A673 (cell line): ENCODE data around the gene FBXL7. TPM values are rescaled to one million over a fixed set of nuclear protein-coding genes. Genes with fewer than 3 reads are reported as not detected.

Source experiments
- BruUV-seq: library from RNA; stranded (reverse); fragments of 400-500 nt; replicated peaks from 2 replicates; lab custom pipeline; 2021; lab: Mats Ljungman, UMichigan
- CTCF ChIA-PET: fragments of 300-600 bp; sonication (Branson Sonifier 250); formaldehyde crosslinking; loops from one replicate; lab custom pipeline; 2022; ENCODE audit warnings: antibody characterized with exemption; lab: Charles Lee
- POLR2A ChIA-PET: fragments of 300-600 bp; sonication (Branson Sonifier 250); formaldehyde crosslinking; loops from one replicate; lab custom pipeline; 2022; ENCODE audit warnings: antibody characterized with exemption; ENCODE audit not compliant: low non-redundant PET; lab: Charles Lee
- DNase-seq: peaks from one replicate; pipeline ENCODE4 v3.0.0-alpha.2; 2015; ENCODE audit warnings: low spot score
- H3K27ac ChIP-seq: fragments of 200-600 bp; sonication (generic); 2 replicates; pipeline ENCODE4 v1.5.1; 2016; ENCODE audit warnings: mixed run types, low read depth, mild to moderate bottlenecking, mixed read lengths, antibody characterized with exemption, low read length; ENCODE audit not compliant: poor library complexity, severe bottlenecking
- H3K27me3 ChIP-seq: fragments of 200-600 bp; sonication (generic); replicated peaks from 2 replicates; pipeline ENCODE4 v1.6.1; 2017; ENCODE audit warnings: mixed run types, low read depth, mild to moderate bottlenecking, mixed read lengths, antibody characterized with exemption, low read length; ENCODE audit not compliant: insufficient read depth, poor library complexity
- H3K36me3 ChIP-seq: fragments of 200-600 bp; sonication (generic); 2 replicates; pipeline ENCODE4 v1.6.1; 2016; ENCODE audit warnings: mixed run types, mild to moderate bottlenecking, mixed read lengths, antibody characterized with exemption, low read length; ENCODE audit not compliant: insufficient read depth, poor library complexity, severe bottlenecking
- H3K4me1 ChIP-seq: fragments of 200-600 bp; sonication (generic); 2 replicates; pipeline ENCODE4 v1.6.1; 2017; ENCODE audit warnings: mixed run types, mild to moderate bottlenecking, mixed read lengths, antibody characterized with exemption, low read length; ENCODE audit not compliant: insufficient read depth, poor library complexity, severe bottlenecking
- H3K4me3 ChIP-seq: fragments of 200-600 bp; sonication (generic); 2 replicates; pipeline ENCODE4 v1.5.1; 2016; ENCODE audit warnings: low read depth, mixed run types, mild to moderate bottlenecking, mixed read lengths, low read length; ENCODE audit not compliant: poor library complexity, severe bottlenecking
- H3K9me3 ChIP-seq: fragments of 200-600 bp; sonication (generic); 2 replicates; pipeline ENCODE4 v1.6.1; 2016; ENCODE audit warnings: mixed run types, low read depth, mild to moderate bottlenecking, mixed read lengths, antibody characterized with exemption, low read length; ENCODE audit not compliant: poor library complexity, severe bottlenecking
- EZH2 ChIP-seq: fragments of 200-600 bp; sonication (generic); IDR thresholded peaks from 2 replicates; pipeline ENCODE4 v1.6.1; 2017; ENCODE audit warnings: borderline replicate concordance, low read depth, mild to moderate bottlenecking, mixed read lengths, antibody characterized with exemption, low read length; ENCODE audit not compliant: poor library complexity, severe bottlenecking
- intact Hi-C: fragments of 100-400 bp; cut with micrococcal nuclease; formaldehyde crosslinking; loops from one replicate; pipeline ENCODE4 v1.10.0; 2022; ENCODE audit not compliant: unreplicated experiment
- total RNA-seq: library from RNA; stranded (reverse); gene quantifications from 2 replicates; pipeline ENCODE4 v1.2.3, GENCODE V29; 2021
- TF ChIP-seq, protein P1 (sequence below): fragments of 300-800, 200-600 bp; sonication (generic); conservative IDR thresholded peaks from 2 replicates; pipeline ENCODE4 v1.5.1; 2017; ENCODE audit warnings: low read depth, mild to moderate bottlenecking, antibody characterized with exemption, low read length, moderate library complexity, mixed read lengths

FBXL7 gene
- total RNA-seq, 1 experiment from 2014 or later: 5.9 TPM

DNA sequence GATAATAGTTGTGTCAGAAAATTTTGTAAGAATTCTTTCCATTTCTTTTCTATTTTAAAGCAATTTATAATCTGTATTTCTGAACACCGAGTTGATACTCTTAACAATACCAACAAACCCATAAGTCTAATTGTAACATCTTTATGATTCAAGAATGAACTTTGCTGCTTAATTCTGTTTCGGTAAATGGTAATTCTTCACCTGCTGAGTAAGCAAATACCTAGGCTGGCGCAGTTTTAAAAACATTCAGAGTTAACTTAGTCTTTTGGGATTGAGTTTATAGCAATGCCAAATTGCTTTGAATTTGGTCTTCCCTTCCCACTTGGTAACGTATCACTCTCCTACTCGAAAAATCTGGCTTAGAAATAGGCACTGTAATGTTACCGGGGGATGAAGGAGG, 456.6 kb downstream of the FBXL7 start:
- Histone ChIP-seq H3K27me3 (no peaks in the 10 kb centered on the region), H3K4me3 (no peak overlapping the region), H3K4me1 (no peaks in the 10 kb centered on the region), H3K27ac (no peak overlapping the region), H3K36me3 (no peaks in the 10 kb centered on the region), H3K9me3 (no peaks in the 10 kb centered on the region)
- intact Hi-C loops: no loop called here
- POLR2A ChIA-PET: no interaction called here
- CTCF ChIA-PET: no interaction called here
- DNase-seq: no peak
- BruUV-seq: no TSS peak
- TF ChIP-seq, protein P1, sequence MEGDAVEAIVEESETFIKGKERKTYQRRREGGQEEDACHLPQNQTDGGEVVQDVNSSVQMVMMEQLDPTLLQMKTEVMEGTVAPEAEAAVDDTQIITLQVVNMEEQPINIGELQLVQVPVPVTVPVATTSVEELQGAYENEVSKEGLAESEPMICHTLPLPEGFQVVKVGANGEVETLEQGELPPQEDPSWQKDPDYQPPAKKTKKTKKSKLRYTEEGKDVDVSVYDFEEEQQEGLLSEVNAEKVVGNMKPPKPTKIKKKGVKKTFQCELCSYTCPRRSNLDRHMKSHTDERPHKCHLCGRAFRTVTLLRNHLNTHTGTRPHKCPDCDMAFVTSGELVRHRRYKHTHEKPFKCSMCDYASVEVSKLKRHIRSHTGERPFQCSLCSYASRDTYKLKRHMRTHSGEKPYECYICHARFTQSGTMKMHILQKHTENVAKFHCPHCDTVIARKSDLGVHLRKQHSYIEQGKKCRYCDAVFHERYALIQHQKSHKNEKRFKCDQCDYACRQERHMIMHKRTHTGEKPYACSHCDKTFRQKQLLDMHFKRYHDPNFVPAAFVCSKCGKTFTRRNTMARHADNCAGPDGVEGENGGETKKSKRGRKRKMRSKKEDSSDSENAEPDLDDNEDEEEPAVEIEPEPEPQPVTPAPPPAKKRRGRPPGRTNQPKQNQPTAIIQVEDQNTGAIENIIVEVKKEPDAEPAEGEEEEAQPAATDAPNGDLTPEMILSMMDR: no peak

DNA sequence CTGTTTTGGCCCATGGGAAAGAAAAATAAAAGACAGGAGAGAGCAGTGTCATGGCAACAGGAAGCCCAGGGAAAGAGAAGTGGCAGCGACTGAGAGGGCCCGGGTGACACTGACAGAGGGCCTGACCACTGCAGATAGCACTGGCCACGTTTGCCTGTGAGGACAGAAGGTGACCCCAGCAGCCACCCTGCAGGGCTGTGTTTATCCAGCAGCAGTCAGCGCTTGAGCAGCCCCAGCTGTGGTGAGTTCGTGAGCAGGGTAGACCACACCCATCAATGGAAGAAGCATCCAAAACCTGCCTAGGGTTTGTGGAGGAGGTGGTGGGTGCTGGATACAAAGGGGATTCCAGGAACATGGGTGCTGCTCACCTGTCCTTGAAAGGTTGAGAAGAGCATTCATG, 457.1 kb downstream of the FBXL7 start:
- CTCF ChIA-PET: no interaction called here

DNA sequence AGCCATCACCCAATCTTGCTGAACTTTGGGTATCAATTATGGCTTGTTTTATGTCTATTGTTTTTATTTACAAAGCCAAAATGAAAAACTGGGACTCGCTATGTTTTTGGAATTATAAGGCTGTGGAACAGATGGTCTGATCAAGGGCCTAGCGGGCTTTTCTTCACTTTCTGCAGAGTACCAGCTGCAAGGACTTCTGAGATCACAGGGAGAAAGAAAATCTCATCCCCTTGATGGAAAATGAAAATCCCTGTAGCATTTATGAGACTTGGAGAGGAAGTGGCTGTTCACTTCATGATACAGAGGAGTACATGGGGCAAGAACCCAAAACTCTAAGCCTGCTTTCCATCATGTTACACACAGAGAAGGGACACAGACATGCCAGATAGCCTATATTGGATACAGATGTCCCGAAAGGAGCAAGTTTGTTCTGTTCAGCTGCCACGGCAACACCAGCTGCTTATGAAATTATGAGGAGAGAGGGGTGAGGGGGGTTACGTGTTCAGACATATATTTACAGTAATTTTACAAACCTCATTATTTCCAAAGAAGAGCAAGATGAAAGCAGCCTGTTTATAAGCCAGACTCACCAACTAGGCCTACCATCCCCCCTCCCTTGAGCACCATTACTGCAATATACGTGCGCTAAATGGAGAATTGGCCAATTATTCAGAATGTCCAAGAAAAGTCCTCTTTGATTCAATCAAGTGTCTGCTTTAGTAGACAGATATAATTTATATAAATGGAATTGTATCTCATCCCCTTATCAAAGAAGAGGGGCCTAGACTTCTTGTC, 459.6 kb downstream of the FBXL7 start:
- no peak for DNase-seq
- Histone ChIP-seq H3K27me3 (no peaks in the 10 kb centered on the region), H3K9me3 (no peaks in the 10 kb centered on the region), H3K4me1 (no peaks in the 10 kb centered on the region), H3K4me3 (no peak overlapping the region), H3K36me3 (no peaks in the 10 kb centered on the region), H3K27ac (no peak overlapping the region)
- TF ChIP-seq, protein P1: no peak
- no peak for TF ChIP-seq EZH2
- ChIA-PET CTCF (no interaction called here), POLR2A (no interaction called here)
- BruUV-seq: no TSS peak
- intact Hi-C loops: no loop called here

More for the DNA sequence above, 457.1 kb downstream of the FBXL7 start:
- POLR2A ChIA-PET: no interaction called here
- no peaks in the 10 kb centered on the region for H3K27me3 ChIP-seq
- no peaks in the 10 kb centered on the region for H3K36me3 ChIP-seq
- no peak for TF ChIP-seq EZH2
- TF ChIP-seq, protein P1: no peak
- no TSS peak for BruUV-seq
- no peak overlapping the region for H3K27ac ChIP-seq
- DNase-seq: no peak
- intact Hi-C loops: no loop called here
- H3K4me1 ChIP-seq: no peaks in the 10 kb centered on the region
- H3K4me3 ChIP-seq: no peak overlapping the region
- no peaks in the 10 kb centered on the region for H3K9me3 ChIP-seq
